Measurements from ENCODE around the gene SPCS3. TPM values are rescaled to one million over a fixed set of nuclear protein-coding genes. Genes with fewer than 3 reads are reported as not detected.
A peak's percentile ranks its signal among the peaks of the same experiment; 100 is the strongest.

Gene SPCS3
- total and polyA plus RNA-seq, 2 experiments from 2014 or later, result 62.5 to 79.9 TPM

- no peaks in the 10 kb centered on the region for H3K9me3 Mint-ChIP-seq
- Histone ChIP-seq H3K27me3 (ENCODE audit: insufficient read depth) (no peaks in the 10 kb centered on the region), H2AFZ (peak overlapping the region; percentile 89), H3K79me2 (replicated peaks; ENCODE audit: insufficient read depth) (peaks cover 38% of the 10 kb centered on the region), H3K9me2 (ENCODE audit: insufficient read depth) (no peaks in the 10 kb centered on the region), H3K27ac (ENCODE audit: low read depth) (peak overlapping the region; percentile 88), H3K4me3 (peak overlapping the region; percentile 67), H3F3A (replicated peaks; ENCODE audit: low read depth) (no peaks in the 10 kb centered on the region; the same call in 1 of the 2 replicates), H3K4me2 (peak overlapping the region; percentile 84), H3K4me1 (ENCODE audit: insufficient read depth) (no peaks in the 10 kb centered on the region; the same call in 1 of the 2 replicates), H4K20me1 (replicated peaks; ENCODE audit: insufficient read depth) (0 out of 2 replicates have a peak, but pooled peaks cover 6% of the 10 kb centered on the region), H3K36me3 (ENCODE audit: insufficient read depth) (no peaks in the 10 kb centered on the region)
- no peaks in the 10 kb centered on the region; the same call in 2 of the 3 replicates for H3K36me3 Mint-ChIP-seq (ENCODE audit: low read depth)
- DNase-seq (ENCODE audit: low spot score), result no peak
- peaks cover 1% of the 10 kb centered on the region for H3K27me3 Mint-ChIP-seq (ENCODE audit: insufficient read depth, low read depth, poor library complexity)
- TF ChIP-seq STAT1 (IDR thresholded peaks at IDR 0.05; ENCODE audit: unreplicated experiment), result no peak
- no peak for TF ChIP-seq NANOG (IDR thresholded peaks at IDR 0.05; ENCODE audit: borderline replicate concordance)
- TF ChIP-seq ETS1 (IDR thresholded peaks at IDR 0.05), result no peak
- no peak for TF ChIP-seq ZNF114 (CRISPR knock-in tag; IDR thresholded peaks at IDR 0.05)
- TF ChIP-seq JUNB (IDR thresholded peaks at IDR 0.05; ENCODE audit: unreplicated experiment), result no peak
- TF ChIP-seq EZH2phosphoT487 (IDR thresholded peaks at IDR 0.05; ENCODE audit: unreplicated experiment), result no peak
- TF ChIP-seq CREB1 (CRISPR knock-in tag; IDR thresholded peaks at IDR 0.05; ENCODE audit: low read depth), result no peak
- no peak for TF ChIP-seq ZNF331 (CRISPR knock-in tag; IDR thresholded peaks at IDR 0.05; ENCODE audit: low read depth)
- no peak for TF ChIP-seq POLR2AphosphoS5 (IDR thresholded peaks at IDR 0.05; ENCODE audit: low read depth)
- no peak for TF ChIP-seq EZH2 (IDR thresholded peaks at IDR 0.05; ENCODE audit: low read depth, unreplicated experiment)
- TF ChIP-seq REST (IDR thresholded peaks at IDR 0.05; ENCODE audit: unreplicated experiment), result no peak
- no peak for TF ChIP-seq CTCF (conservative IDR thresholded peaks at IDR 0.05; ENCODE audit: low read depth in 2 of 2)
- TF ChIP-seq ZNF462 (CRISPR knock-in tag; IDR thresholded peaks at IDR 0.05), result no peak
- peak overlapping the region; percentile 95 for H3K4me3 Mint-ChIP-seq
- peak overlapping the region; percentile 97 for H3K27ac Mint-ChIP-seq
- H3K4me1 Mint-ChIP-seq, result peaks cover 30% of the 10 kb centered on the region; the same call in 2 of the 3 replicates
- peak; percentile 43 for ATAC-seq
Measured at GRCh38 chr4:176319151-176319703, 539 bp upstream of the SPCS3 start.

Measured in GM23338 (cell line).